KOPT-K1 (cell line): ENCODE data around the gene AGAP9.
"Not testable (repeated sequence)": the region's sequence is repeated elsewhere in the genome, so short reads cannot be mapped to it uniquely, and the experiment has no call there.

ENCODE experiments used
- H3K27ac ChIP-seq: fragments of 200-600 bp; sonication (generic); 2 replicates; pipeline ENCODE4 v1.5.1; 2016; ENCODE audit warnings: antibody characterized with exemption, mild to moderate bottlenecking, low read depth, low read length; ENCODE audit not compliant: poor library complexity, severe bottlenecking
- H3K36me3 ChIP-seq: fragments of 200-600 bp; sonication (generic); 2 replicates; pipeline ENCODE4 v1.5.1; 2017; ENCODE audit warnings: antibody characterized with exemption, mild to moderate bottlenecking, low read length, moderate library complexity; ENCODE audit not compliant: insufficient read depth
- H3K9me3 ChIP-seq: fragments of 200-600 bp; sonication (generic); 2 replicates; pipeline ENCODE4 v1.5.1; 2017; ENCODE audit warnings: antibody characterized with exemption, low read length, mild to moderate bottlenecking; ENCODE audit not compliant: insufficient read depth, poor library complexity, severe bottlenecking

AGAP9 gene

DNA sequence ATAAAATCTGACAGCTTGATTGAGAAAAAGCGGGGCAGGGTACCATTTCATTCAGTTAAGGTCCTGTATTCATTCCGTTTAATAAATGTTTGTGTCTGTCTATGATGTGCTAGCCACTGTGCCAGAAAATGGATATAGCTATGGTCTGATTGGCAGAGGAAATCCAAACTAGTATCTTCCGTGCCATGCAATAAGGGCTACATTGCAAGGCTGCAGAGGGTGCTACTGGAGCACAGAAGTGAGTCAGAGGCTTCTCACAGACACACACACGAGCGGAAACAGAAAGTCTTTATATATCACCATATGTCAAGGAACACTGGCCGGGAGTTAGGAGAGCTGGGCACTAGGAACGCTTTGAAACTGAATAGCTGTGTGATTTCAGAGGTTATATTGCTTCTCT is 29.3 kb upstream of the AGAP9 start:
- H3K27ac ChIP-seq = peak overlapping the region; percentile 58
- H3K36me3 ChIP-seq, H3K9me3 ChIP-seq: not testable (repeated sequence)

DNA sequence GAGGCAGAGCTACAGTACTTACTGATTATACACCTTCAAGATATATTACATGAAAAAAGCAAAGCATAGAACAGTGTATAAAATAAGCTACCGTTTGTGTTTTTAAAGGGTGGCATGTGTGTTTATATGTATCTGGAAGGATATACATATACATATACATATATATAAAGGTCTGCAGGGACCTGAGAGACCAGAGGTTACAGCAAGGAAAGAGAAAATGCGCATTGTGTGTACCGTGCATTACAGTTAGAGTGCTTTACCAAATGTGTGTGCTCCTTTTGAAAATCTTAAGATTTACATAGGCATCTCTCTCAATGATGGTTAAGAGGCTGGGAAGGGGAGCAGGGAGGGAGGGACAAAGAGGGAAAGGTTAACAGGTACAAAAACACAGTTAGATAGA is 23.8 kb upstream of the AGAP9 start:
- H3K36me3 ChIP-seq, H3K9me3 ChIP-seq, H3K27ac ChIP-seq: not testable (repeated sequence)

GRCh38 chr10:47536430-47536829 is 13.0 kb upstream of the AGAP9 start:
- not testable (repeated sequence) for H3K27ac ChIP-seq, H3K36me3 ChIP-seq, H3K9me3 ChIP-seq

- H3K9me3 ChIP-seq, H3K27ac ChIP-seq, H3K36me3 ChIP-seq: not testable (repeated sequence)
Measured at GRCh38 chr10:47502313-47502712, 21.1 kb downstream of the AGAP9 start.

DNA sequence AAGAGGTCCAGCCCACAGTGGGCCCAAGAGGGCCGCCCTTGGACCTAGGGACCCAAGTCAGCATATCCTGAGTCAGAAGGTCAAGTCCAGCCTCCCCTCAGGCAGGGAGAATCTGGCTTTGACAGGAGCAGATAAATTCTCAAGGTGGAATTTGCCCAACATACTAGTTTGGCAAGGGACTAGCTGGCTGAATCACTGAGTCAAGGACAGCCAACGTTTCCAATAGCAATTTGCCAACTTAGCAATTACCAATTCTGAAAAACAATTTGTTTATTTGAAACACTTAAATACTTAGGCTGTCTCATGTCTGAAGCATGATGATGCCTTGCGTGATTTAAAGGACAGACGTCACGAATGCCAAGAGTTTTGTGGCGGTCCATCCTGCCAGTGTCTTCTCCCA is 29.2 kb downstream of the AGAP9 start:
- H3K27ac ChIP-seq, H3K9me3 ChIP-seq, H3K36me3 ChIP-seq: not testable (repeated sequence)

- H3K27ac ChIP-seq, H3K36me3 ChIP-seq, H3K9me3 ChIP-seq: not testable (repeated sequence)
Measured at GRCh38 chr10:47491600-47491999, 31.8 kb downstream of the AGAP9 start, which contains the start of gene FAM25G. Gene FAM25G, minus strand, starts transcription at chr10:47491700. Its CDS starts 26 bp downstream, at chr10:47491674.

DNA sequence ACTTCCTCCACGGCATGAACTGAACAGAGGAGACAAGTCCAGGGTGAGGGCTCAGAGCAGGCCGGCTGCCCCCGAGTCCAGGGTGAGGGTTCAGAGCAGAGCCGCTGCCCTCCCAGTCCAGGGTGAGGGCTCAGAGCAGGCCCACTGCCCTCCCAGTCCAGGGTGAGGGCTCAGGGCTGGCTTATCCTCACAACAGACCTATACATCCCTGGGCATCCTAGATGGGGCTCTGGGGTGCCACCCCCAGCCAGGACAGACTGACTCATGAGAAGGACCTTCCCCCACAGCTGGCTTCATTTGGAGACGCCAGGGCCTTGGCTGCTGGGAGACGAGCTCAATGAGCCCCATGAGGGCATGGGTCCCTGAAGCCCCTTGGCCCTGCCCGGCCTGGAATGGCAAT is 33.8 kb downstream of the AGAP9 start:
- not testable (repeated sequence) for H3K27ac ChIP-seq, H3K36me3 ChIP-seq, H3K9me3 ChIP-seq

- H3K27ac ChIP-seq, H3K9me3 ChIP-seq, H3K36me3 ChIP-seq: not testable (repeated sequence)
Measured at GRCh38 chr10:47485943-47486342, 37.5 kb downstream of the AGAP9 start.

GRCh38 chr10:47484786-47485185 is 38.7 kb downstream of the AGAP9 start:
- not testable (repeated sequence) for H3K36me3 ChIP-seq, H3K27ac ChIP-seq, H3K9me3 ChIP-seq

- not testable (repeated sequence) for H3K27ac ChIP-seq, H3K9me3 ChIP-seq, H3K36me3 ChIP-seq
Measured at GRCh38 chr10:47483923-47484322, 39.5 kb downstream of the AGAP9 start, which contains the start of gene ANXA8. Gene ANXA8, minus strand, starts transcription at chr10:47484115. Its CDS starts 182 bp downstream, at chr10:47483933.

DNA sequence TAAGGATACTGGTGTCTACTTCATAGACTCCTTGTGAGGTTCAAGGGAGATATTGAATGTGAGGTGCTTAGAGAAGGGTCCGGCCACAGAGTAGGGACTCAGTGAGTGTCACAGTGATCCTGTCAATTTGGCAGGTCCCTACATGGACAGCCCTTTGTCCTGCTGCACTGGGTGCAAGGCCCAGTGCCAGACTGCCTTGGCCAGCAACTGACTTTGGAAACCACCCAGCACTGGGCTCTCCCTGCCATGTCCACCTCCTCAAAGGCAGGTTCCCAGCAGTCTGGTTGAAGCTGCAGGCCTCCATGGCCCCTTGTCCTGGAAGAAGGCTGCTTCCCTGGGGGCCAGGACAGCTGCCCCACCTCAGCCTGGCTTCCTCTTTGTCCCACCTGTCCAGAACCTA is 41.1 kb downstream of the AGAP9 start:
- H3K27ac ChIP-seq, H3K9me3 ChIP-seq, H3K36me3 ChIP-seq: not testable (repeated sequence)

DNA sequence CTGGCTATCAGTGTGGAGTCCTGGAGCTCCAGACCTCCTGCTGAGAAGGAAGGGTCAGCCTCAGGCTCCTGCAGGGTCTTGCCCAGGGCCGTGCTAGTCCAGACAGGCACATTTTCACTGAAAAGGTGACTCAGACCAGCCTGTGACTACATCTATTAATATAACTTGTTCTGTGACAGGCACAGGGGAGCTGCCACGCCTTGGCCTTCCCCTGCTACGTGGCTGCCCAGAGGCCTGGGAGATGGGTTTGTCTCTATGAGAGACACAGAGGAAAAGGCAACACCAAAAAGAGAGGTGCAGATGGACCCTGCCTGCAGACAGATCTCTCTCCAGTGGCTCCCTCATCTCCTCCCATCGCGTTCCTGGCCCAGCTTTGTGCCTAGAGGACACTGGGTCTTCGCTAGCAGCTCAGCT is 41.7 kb downstream of the AGAP9 start:
- H3K36me3 ChIP-seq, H3K27ac ChIP-seq, H3K9me3 ChIP-seq: not testable (repeated sequence)

- not testable (repeated sequence) for H3K36me3 ChIP-seq, H3K27ac ChIP-seq, H3K9me3 ChIP-seq
Measured at GRCh38 chr10:47481182-47481766, 42.2 kb downstream of the AGAP9 start.

GRCh38 chr10:47480133-47480532 is 43.3 kb downstream of the AGAP9 start:
- H3K36me3 ChIP-seq, H3K27ac ChIP-seq, H3K9me3 ChIP-seq: not testable (repeated sequence)

- H3K36me3 ChIP-seq, H3K9me3 ChIP-seq, H3K27ac ChIP-seq: not testable (repeated sequence)
Measured at GRCh38 chr10:47478114-47478513, 45.3 kb downstream of the AGAP9 start.

DNA sequence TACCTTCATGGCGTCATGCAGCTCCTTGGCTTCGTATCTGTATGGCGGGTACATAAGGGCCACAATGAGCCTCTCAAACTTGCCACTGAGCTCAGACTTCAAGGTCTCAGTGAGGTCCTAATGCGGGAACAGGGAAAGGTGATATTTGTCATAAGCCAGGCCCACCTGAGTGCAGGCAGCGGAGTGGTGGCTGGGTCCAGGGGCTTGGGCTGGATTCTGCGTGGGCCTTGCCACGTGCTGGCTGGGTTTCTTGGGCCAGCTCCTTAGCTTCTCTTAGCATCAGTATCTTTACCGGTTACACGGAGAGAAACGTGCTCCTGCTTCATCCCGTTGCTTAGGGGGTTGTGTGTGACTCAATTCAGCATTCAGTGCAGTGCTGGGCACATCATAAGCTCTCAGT is 46.4 kb downstream of the AGAP9 start:
- H3K27ac ChIP-seq, H3K36me3 ChIP-seq, H3K9me3 ChIP-seq: not testable (repeated sequence)

DNA sequence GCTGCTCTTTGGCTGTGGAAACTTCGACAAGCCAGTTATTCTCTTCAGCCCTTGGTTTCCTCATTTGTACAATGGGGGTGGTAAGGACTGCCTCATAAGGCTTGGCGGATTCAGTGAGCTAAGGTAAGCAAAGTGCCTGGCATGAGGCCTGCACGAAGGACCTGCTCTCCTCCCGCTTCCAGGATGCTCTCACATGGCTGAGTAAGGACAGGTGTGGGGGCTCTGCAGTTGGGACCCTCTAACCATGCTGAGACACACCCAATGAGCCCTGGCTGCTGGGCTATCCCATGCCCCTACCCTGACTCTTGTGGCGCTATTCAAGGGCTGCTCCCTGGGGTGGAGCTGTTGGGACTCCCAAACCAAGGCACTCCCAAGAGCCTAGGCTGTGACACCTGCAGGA is 48.3 kb downstream of the AGAP9 start:
- not testable (repeated sequence) for H3K27ac ChIP-seq, H3K36me3 ChIP-seq, H3K9me3 ChIP-seq
